ENCODE results near the gene PATJ.

PATJ gene

DNA sequence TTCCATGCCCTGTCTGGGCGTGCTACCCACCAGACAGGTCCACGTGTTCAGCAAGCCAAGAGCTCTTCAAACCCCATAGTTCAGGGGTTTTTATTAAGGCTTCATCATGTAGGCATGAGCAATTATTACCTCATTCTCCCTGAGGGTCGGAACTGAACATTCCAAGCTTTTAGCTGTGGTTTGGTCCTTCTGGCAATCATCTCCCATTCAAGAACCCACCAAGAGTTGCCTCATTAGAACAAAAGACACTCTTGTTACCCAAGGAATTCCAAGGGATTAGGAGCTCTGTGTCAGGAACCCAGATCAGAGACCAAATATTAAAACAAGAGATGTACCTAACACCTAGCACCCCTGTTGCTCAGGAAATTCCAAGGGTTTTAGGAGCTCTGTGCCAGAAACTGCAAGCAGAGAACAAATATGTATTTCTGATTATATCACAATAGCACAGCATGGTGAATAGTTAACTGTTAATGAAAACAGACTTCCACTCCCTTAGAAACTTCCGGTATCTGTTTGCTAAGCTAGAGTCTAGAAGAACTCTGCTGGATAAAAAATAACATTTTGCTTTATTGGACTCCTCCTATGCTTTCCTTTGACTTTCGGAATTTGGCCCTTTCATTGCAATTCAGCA lies 251.2 kb downstream of the PATJ start:
- no peak for DNase-seq

DNA sequence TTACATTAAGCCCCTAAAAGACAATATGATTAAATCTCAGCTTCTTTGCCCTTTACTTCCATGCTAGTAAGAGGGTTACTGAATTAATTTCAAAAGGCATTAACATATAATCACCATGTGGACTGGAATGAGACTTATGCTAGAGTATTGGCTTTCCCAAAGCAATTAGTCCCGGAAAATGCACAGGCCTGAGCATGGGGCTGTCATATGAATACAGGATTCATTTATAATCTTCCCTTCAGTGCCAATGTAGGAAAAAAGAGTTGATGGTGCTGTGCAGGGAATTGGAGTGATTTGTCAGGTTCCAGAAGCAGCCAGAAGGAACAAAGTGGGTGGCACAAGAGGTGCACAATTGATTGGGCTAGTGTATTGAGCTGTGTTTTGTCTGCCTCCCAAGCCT lies 253.4 kb downstream of the PATJ start:
- no peak for DNase-seq

- DNase-seq: no peak
Measured at GRCh38 chr1:61997123-61997522, 254.8 kb downstream of the PATJ start.

- no peak for DNase-seq
Measured at GRCh38 chr1:62003777-62004176, 261.5 kb downstream of the PATJ start.

GRCh38 chr1:62006690-62007089 lies 264.4 kb downstream of the PATJ start:
- DNase-seq: no peak

GRCh38 chr1:62011006-62011405 lies 268.7 kb downstream of the PATJ start:
- no peak for DNase-seq

- no peak for DNase-seq
Measured at GRCh38 chr1:62012095-62012494, 269.8 kb downstream of the PATJ start.

DNA sequence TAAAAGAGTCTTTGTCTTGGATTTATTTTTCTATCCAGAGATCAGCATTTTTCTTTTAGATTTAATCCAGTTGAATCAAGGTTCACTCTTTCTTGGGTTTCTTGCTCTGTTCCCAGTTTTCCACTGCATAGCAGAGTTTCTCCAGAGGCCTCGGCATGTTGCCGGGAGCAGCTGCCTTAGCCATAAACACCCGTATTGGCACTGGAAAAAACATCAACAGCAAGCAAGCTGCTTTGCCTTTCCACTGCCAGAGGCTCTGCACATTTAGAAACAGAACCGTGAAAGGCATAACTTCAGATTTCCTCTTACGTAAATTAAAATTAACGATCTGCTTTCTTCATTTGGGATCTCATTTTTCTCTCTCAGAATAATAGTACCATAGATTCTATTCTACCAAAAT lies 270.6 kb downstream of the PATJ start:
- no peak for DNase-seq

- DNase-seq: no peak
Measured at GRCh38 chr1:62013264-62013663, 271.0 kb downstream of the PATJ start.

GRCh38 chr1:62022382-62022983 lies 280.2 kb downstream of the PATJ start:
- DNase-seq: no peak

DNA sequence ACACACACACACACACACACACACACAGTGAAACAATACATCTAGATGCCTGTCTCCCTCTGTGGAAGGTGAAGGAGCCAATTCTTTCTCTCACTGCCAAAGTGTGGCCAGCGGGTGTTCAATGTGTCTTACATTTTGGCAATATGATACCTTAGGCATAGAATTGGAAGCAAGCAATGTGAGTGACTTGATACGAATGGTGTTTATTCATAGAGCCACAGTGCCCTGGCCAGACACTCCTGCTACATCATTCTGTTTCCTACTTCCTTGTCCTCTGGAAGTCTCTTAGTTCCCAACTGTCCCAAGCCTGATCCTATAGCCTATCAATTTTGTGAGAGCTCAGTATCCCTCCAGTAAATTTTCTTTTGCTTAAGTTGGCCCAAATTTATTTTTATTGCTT lies 282.4 kb downstream of the PATJ start:
- DNase-seq: no peak

- DNase-seq: no peak
Measured at GRCh38 chr1:62025154-62025553, 282.9 kb downstream of the PATJ start.

GRCh38 chr1:62025892-62026291 lies 283.6 kb downstream of the PATJ start:
- DNase-seq: no peak

DNA sequence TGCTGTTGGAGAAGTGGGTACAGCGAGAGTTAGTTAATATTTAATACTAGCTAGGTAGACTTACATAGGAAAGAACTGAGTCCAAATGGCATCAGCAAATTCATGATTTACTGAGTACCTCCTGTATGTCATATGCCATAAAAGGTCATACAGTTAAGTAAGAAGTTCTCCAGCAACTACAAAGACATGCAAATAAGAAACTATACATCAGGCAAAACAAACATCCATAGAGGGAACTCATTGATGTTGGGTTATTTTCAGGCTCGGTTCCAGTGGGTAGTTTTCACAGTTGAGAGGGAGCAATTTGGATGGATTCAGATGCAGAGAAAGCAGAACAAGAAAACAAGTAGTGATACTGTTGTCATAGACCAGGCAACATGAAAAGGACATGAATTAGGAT lies 287.4 kb downstream of the PATJ start:
- no peak for DNase-seq

- no peak for DNase-seq
Measured at GRCh38 chr1:62034790-62035189, 292.5 kb downstream of the PATJ start.

GRCh38 chr1:62037274-62037673 lies 295.0 kb downstream of the PATJ start:
- no peak for DNase-seq

DNA sequence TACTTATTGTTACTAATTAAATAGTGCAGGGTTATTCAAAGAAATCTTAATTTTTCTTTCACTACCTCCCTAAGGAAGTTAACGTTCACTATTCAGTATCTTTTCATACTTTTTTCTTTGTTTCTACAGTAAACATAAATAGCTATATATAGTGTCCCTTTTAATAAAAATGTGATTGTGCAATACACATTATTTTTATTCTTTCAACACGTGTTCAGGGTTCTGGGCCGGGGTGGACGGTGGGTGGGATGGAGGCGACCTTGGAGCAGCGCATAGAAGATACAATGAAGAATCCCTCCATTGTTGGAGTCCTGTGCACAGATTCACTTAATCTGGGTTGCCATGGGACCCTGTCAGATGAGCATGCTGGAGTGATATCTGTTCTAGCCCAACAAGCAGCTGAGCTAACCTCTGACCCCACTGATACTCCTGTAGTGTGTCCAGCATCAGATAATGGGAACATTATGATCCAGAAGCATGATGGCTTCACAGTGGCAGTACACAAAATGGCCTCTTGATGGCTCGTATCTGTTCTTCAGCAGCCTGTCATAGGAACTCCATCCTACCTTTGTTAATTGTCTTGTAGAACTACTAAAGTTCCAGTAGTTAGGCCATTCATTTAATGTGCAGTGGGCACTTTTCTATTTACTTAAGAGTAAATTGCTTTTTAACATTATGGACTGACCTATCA lies 296.5 kb downstream of the PATJ start:
- DNase-seq: peak; percentile 2 to 28

- no peak for DNase-seq
Measured at GRCh38 chr1:62040450-62040849, 298.2 kb downstream of the PATJ start.

- no peak for DNase-seq
Measured at GRCh38 chr1:62040973-62041372, 298.7 kb downstream of the PATJ start.

- DNase-seq: no peak
Measured at GRCh38 chr1:62043154-62043553, 300.9 kb downstream of the PATJ start.

GRCh38 chr1:62045574-62045973 lies 303.3 kb downstream of the PATJ start:
- no peak for DNase-seq

- no peak for DNase-seq
Measured at GRCh38 chr1:62046927-62047326, 304.6 kb downstream of the PATJ start.

GRCh38 chr1:62050165-62050564 lies 307.9 kb downstream of the PATJ start:
- no peak for DNase-seq

- no peak for DNase-seq
Measured at GRCh38 chr1:62052946-62053345, 310.7 kb downstream of the PATJ start.

- DNase-seq: no peak
Measured at GRCh38 chr1:62054188-62054587, 311.9 kb downstream of the PATJ start.
